K562 (cell line): ENCODE data around the gene NFIC. TPM values are rescaled to one million over a fixed set of nuclear protein-coding genes. Genes with fewer than 3 reads are reported as not detected.
A peak's percentile ranks its signal among the peaks of the same experiment; 100 is the strongest.

Experiments used
- CBX3 ChIP-seq, 2 experiments: IDR thresholded peaks; 1 replicate in 1 of 2; 2 replicates in 1 of 2; pipeline ENCODE4 v1.6.1; 2012; ENCODE audit warnings: inconsistent platforms in 2 of 2, low read length in 2 of 2, borderline replicate concordance in 1 of 2, control low read depth in 1 of 2
- EHMT2 ChIP-seq: fragments of 450-650 bp; IDR thresholded peaks from 2 replicates; pipeline ENCODE4 v1.6.1; 2018; ENCODE audit warnings: antibody characterized with exemption
- EZH2 ChIP-seq: IDR thresholded peaks from 2 replicates; pipeline ENCODE4 v1.6.1; 2012; ENCODE audit warnings: low read depth, mild to moderate bottlenecking, inconsistent platforms, low read length, borderline replicate concordance
- HMGXB4 ChIP-seq: sonication (generic); formaldehyde crosslinking; IDR thresholded peaks from 2 replicates; pipeline ENCODE4 v1.8.1; 2023; ENCODE audit warnings: mild to moderate bottlenecking, missing genetic modification reagents
- HNRNPL ChIP-seq: fragments of 200-400 bp; formaldehyde crosslinking; IDR thresholded peaks from 2 replicates; pipeline ENCODE4 v1.6.1; 2017; ENCODE audit warnings: low read depth, mild to moderate bottlenecking, low read length
- ID3 ChIP-seq, 2 experiments: fragments of 250-450 bp in 1 of 2; fragments of 450-650 bp in 1 of 2; sonication (Bioruptor Pico) in 1 of 2; IDR thresholded peaks; 2 replicates each; pipeline versions ENCODE4 v1.6.1 to v1.8.0; 2016 to 2021; ENCODE audit warnings: mild to moderate bottlenecking in 2 of 2, moderate library complexity in 2 of 2, missing compliant biosample characterization in 1 of 2, missing genetic modification characterization in 1 of 2
- KAT7 ChIP-seq: sonication (generic); formaldehyde crosslinking; IDR thresholded peaks from 2 replicates; pipeline ENCODE4 v1.8.0; 2022; ENCODE audit warnings: missing genetic modification reagents, mild to moderate bottlenecking, borderline replicate concordance
- MEF2A ChIP-seq: IDR thresholded peaks from 2 replicates; pipeline ENCODE4 v1.6.1; 2011; ENCODE audit warnings: low read depth, mild to moderate bottlenecking, low read length, moderate library complexity; ENCODE audit not compliant: control insufficient read depth
- NBN ChIP-seq: fragments of 450-650 bp; IDR thresholded peaks from 2 replicates; pipeline ENCODE4 v1.6.1; 2016; ENCODE audit warnings: low read depth, mild to moderate bottlenecking
- NUFIP1 ChIP-seq: fragments of 450-650 bp; IDR thresholded peaks from 2 replicates; pipeline ENCODE4 v1.6.1; 2018; ENCODE audit not compliant: partially characterized antibody
- RBM22 ChIP-seq: fragments of 200-400 bp; formaldehyde crosslinking; IDR thresholded peaks from 2 replicates; pipeline ENCODE4 v1.6.1; 2018; ENCODE audit warnings: low read length, low read depth; ENCODE audit not compliant: poor library complexity, severe bottlenecking
- RBM39 ChIP-seq: fragments of 200-400 bp; formaldehyde crosslinking; optimal IDR thresholded peaks from 2 replicates; pipeline ENCODE3; 2018; ENCODE audit warnings: low read depth, low read length
- SFPQ ChIP-seq: fragments of 200-400 bp; formaldehyde crosslinking; IDR thresholded peaks from 2 replicates; pipeline ENCODE4 v1.6.1; 2017; ENCODE audit warnings: mild to moderate bottlenecking, low read depth, low read length, moderate library complexity
- SMC3 ChIP-seq: conservative IDR thresholded peaks from 2 replicates; pipeline ENCODE4 v1.6.1; 2011; ENCODE audit warnings: low read depth, low read length, improper control_type of control experiment; ENCODE audit not compliant: insufficient read depth
- TSHZ1 ChIP-seq: fragments of 250-450 bp; sonication (Bioruptor Pico); IDR thresholded peaks from 2 replicates; pipeline ENCODE4 v1.4.0; 2020; ENCODE audit warnings: mild to moderate bottlenecking, moderate library complexity
- ZBTB1 ChIP-seq: sonication (generic); formaldehyde crosslinking; IDR thresholded peaks from 2 replicates; pipeline ENCODE4 v1.8.1; 2023; ENCODE audit warnings: missing genetic modification reagents, low read depth, mild to moderate bottlenecking, borderline replicate concordance
- ZNF197 ChIP-seq: fragments of 200-800 bp; sonication (Bioruptor generic); IDR thresholded peaks from 2 replicates; pipeline ENCODE4 v1.6.1; 2016; ENCODE audit warnings: low read depth, missing genetic modification characterization, missing compliant biosample characterization
- polyA plus RNA-seq, 8 experiments: library from polyadenylated mRNA; depleted of rRNA in 4 of 8; stranded (reverse) in 5 of 8; unstranded in 3 of 8; fragments of >200 nt; fragmentation: Nextera tagmentation in 2 of 8; fragmentation: Illumina TruSeq in 1 of 8; extraction: Ambion mirVana in 2 of 8; extraction: Trizol in 1 of 8; gene quantifications; 2 replicates each; pipeline versions ENCODE4 v1.2.1 to v1.2.3, GENCODE V29; 2011 to 2014; ENCODE audit warnings: inconsistent platforms in 1 of 8, missing spikeins in 1 of 8
- total RNA-seq, 7 experiments: library from RNA; depleted of rRNA in 6 of 7; stranded (reverse); fragments of >200 nt in 6 of 7; fragmentation: Illumina TruSeq in 2 of 7; extraction: Trizol in 2 of 7; gene quantifications; 2 replicates each; pipeline versions ENCODE4 v1.2.1 to v1.2.3, GENCODE V29; 2011 to 2021; ENCODE audit warnings: low replicate concordance in 1 of 7

Gene NFIC
- total and polyA plus RNA-seq, 9 of the 15 experiments (the other 6 are each of a cell fraction or from before 2014, with no cell fraction given), result 0.71 to 62.1 (median 6.9) TPM

- TF ChIP-seq SFPQ, result no peak
- TF ChIP-seq ID3 (CRISPR knock-in tag; IDR thresholded peaks at IDR 0.05), result no peak
- TF ChIP-seq ID3 (tag; IDR thresholded peaks at IDR 0.05), result no peak
- TF ChIP-seq ZBTB1 (CRISPR knock-in tag), result no peak
- no peak for TF ChIP-seq CBX3 (IDR thresholded peaks at IDR 0.05; ENCODE audit: borderline replicate concordance in 1 of 2, low read length in 2 of 2)
- no peak for TF ChIP-seq NUFIP1
- no peak for TF ChIP-seq ZNF197
- TF ChIP-seq EHMT2, result no peak
- TF ChIP-seq MEF2A, result no peak
- no peak for TF ChIP-seq HMGXB4
- TF ChIP-seq NBN, result peak; percentile 41
- TF ChIP-seq EZH2, result no peak
- no peak for TF ChIP-seq KAT7 (CRISPR knock-in tag)
- TF ChIP-seq RBM22, result no peak
- no peak for TF ChIP-seq TSHZ1 (CRISPR knock-in tag)
- no peak for TF ChIP-seq RBM39
- TF ChIP-seq HNRNPL, result no peak
- no peak for TF ChIP-seq SMC3
Measured at GRCh38 chr19:3365836-3366752, at the start of gene NFIC (continued).
